SU-DHL-6 (cell line): Measurements from ENCODE around the gene TALDO1.

Experiments
- EZH2phosphoT487 ChIP-seq: fragments of 200-600 bp; sonication (generic), shearing (Covaris generic); conservative IDR thresholded peaks from 2 replicates; pipeline ENCODE4 v1.6.1; 2018; ENCODE audit warnings: mild to moderate bottlenecking, antibody characterized with exemption, low read length, moderate library complexity, mixed read lengths
- TF ChIP-seq, protein P1 (sequence below): fragments of 200-600 bp; sonication (generic); IDR thresholded peaks from one replicate; pipeline ENCODE4 v1.5.1; 2017; ENCODE audit warnings: antibody characterized with exemption, mild to moderate bottlenecking, low read length, moderate library complexity; ENCODE audit not compliant: insufficient read depth, poor library complexity, severe bottlenecking

DNA sequence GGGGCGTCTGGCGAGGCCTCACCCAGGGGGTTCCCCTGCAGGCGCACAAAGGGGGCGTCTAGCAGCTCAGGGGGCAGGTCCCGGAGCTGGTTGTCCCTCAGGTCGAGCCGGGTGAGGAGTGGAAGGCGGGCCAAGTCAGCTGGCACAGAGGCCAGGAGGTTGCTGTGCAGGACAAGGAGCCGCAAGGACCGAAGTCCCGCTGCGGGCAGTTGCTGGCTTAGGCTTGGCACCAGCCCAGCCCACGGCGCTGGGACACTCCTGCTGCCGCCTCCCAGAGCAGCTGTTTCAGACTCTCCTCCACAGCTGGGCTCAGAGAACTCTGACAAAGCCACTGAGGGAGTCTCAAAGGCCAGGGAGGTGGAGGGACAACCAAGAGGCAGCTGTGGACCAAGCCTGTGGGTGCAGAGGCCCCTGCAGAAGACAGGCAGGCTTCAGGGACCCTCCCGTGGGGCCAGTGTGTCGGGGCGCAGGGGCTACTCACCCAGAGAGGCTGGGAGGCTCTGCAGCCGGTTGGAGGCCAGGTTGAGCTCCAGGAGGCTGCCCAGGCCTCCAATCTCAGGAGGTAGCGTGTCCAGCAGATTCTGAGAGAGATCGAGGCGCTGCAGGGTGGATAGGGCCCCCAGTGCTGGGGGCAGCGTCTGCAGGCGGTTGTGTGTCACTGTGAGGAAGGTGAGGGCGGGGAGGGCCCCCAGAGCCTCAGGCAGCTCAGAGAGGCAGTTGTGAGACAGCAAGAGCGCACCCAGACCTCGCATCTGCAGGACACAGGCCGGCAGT is 55.6 kb downstream of the TALDO1 start:
- TF ChIP-seq, protein P1, sequence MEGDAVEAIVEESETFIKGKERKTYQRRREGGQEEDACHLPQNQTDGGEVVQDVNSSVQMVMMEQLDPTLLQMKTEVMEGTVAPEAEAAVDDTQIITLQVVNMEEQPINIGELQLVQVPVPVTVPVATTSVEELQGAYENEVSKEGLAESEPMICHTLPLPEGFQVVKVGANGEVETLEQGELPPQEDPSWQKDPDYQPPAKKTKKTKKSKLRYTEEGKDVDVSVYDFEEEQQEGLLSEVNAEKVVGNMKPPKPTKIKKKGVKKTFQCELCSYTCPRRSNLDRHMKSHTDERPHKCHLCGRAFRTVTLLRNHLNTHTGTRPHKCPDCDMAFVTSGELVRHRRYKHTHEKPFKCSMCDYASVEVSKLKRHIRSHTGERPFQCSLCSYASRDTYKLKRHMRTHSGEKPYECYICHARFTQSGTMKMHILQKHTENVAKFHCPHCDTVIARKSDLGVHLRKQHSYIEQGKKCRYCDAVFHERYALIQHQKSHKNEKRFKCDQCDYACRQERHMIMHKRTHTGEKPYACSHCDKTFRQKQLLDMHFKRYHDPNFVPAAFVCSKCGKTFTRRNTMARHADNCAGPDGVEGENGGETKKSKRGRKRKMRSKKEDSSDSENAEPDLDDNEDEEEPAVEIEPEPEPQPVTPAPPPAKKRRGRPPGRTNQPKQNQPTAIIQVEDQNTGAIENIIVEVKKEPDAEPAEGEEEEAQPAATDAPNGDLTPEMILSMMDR, result no peak
- no peak for TF ChIP-seq EZH2phosphoT487
